Ramos (cell line): ENCODE data around the gene PAX2.

Experiments used
- in situ Hi-C: fragments of 300-500 bp; cut with MboI; formaldehyde crosslinking; loops from one replicate; pipeline ENCODE4 v1.14.3; 2022; ENCODE audit warnings: low sequenced_read_pairs; ENCODE audit not compliant: unreplicated experiment

PAX2 gene

DNA sequence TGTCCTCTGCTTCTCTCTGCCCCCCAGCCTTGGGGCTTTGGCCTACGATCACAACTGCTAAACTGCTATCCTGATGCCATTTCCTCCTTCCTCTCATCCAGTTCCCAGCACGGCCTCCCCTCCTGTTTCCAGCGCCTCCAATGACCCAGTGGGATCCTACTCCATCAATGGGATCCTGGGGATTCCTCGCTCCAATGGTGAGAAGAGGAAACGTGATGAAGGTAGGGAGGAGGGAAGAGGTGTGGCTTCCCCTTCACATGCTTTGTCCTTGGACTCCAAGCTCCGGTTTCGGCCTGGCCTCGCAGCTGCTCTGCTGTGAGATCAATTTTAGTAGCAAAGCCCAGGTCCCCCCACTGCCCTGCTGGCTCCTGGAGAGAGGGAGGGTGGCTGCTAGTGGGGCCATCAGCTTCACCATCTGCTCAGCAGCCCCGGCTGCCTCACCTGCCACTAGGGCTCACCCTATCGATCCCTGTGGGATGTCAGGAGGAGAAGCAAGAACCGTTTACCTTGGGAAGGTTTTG lies 35.8 kb downstream of the PAX2 start:
- in situ Hi-C loops, result no loop called here

DNA sequence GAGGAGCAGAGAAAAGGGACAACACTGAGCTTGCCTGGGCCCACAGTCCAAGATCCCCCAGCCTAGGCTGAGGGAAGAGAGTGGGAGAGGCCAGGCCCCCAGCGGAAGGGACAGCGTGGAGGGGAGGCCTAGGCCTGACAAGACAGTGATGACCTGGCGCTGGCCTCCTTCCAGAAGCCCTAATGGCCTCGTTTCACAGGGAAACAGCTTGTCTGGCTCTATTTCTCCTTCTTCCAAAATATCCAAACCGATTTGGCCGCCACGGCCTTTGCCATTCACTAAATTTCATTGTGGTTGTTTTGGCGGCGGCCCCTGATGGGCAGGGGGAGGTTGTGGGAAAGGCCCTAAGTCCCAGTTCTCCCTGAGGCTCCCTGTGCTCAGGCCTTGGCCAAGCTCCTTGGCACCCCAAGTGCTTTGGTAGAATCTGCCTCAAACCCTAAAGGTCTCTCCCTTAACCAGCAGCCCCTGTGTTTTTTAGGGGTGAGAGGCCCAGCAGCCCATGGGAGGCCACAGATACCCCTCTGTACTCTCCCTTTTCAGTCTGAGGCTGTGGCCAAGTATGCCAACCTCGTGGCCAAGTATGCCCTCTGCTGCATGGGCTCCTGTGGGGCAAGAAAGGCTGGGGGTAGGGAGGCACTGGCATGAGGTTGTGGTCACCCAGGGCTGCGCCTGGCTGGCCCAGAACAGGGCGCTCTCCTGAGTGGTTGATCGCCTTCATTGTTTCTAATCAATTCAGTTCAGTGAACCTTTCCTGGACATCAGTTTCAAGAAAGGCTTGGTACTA lies 37.3 kb downstream of the PAX2 start:
- in situ Hi-C loops, result no loop called here

DNA sequence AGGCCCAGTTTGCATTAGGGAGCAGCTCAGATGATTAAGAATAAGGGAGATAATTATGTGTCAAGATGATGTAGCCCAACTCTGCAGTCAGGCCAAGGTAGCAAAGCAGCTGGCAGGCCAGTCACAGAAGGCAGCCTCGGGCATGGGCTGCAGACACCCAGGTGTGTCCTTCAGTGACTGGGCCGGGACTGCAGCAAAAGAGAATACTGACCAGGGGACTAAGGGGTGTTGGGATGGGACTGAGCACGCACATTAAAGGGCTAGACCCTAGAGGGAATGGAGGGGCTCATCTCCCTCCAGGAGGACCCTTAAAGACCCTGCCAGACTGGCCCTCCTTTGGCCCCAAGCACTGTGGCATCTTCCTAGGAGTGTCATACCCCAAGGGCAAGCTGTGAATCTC lies 38.7 kb downstream of the PAX2 start:
- in situ Hi-C loops, result no loop called here

DNA sequence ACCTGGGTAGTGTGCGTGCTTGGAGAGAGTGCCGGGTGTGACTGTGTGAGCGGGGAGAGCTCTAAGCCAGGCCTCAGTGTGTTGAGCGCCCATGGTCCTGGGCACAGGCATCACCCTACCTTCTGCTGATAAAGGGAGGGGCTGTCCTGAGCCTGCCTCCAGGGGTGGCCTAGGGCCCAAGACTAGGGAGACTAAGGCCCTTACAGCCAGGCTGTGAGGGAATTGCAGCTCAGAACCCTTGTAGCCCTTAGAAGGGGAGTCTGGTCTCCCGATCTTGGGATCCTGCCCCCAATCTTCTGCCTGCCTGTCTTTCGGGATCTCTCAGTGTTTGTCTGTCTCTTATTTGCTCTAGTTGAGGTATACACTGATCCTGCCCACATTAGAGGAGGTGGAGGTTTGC lies 41.2 kb downstream of the PAX2 start:
- in situ Hi-C loops, result no loop called here

DNA sequence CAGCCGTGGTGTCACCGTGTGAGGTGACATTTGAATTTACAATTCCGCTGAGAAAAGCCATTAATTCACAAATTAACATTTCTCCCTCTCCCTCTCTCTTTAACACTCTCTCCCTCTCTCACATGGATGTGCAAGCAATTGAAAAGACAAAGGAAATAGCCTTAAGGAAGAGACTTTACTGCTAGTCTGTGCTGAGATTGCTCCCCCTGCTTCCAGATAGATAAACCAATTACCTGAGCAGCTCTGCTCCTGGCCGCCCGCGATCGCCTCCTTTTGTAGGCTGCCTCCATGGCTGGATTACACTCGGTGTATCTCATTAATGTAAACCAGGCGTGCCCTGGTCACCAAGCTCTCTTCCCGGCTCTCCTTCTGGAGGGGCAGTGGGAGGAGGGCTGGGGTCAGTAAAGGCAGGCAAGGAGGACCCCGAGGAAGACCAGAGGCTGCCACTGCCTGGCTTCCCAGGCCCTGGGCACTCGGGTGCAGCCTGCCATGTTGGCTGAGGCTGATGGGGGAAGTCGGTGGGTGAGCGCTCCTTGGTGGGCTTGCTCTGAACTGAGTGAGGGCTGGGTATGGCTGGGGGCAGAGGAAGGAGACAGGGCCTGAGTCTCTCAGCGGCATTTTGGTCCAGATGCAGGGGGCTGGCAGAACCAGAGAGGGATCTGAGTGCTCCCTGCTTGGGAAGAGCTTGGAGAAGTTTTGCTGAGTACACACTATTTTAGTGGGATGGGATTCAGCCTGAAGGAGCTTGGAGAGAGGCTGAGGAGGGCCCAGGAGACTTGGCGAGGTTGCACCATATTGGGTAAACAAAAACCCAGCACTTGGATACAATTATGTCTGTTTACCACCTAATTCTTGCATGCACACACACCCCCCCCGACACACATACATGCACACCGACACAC lies 42.9 kb downstream of the PAX2 start:
- in situ Hi-C loops, result no loop called here

DNA sequence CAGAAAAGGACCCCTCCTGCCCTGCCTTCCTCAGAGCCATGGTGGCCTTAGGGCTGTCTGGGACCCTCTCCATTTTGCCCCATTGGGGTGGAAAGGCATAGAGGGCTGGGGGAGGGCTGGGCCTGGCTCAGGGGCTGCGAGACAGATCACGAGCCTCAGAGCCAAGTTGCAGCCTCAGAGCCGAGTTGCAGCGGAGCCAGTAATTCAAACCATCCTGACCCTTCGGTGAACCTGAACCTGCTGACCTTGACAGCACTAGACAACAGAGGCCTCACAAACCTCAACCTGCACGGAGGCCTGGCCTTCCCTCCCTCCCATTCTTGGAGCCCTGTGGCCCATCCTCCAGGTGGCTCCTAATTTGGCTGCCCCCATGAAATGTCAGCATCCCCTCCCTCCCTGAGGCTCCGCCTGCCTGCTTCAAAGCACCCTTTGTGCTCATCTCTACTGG lies 45.4 kb downstream of the PAX2 start:
- in situ Hi-C loops, result no loop called here

DNA sequence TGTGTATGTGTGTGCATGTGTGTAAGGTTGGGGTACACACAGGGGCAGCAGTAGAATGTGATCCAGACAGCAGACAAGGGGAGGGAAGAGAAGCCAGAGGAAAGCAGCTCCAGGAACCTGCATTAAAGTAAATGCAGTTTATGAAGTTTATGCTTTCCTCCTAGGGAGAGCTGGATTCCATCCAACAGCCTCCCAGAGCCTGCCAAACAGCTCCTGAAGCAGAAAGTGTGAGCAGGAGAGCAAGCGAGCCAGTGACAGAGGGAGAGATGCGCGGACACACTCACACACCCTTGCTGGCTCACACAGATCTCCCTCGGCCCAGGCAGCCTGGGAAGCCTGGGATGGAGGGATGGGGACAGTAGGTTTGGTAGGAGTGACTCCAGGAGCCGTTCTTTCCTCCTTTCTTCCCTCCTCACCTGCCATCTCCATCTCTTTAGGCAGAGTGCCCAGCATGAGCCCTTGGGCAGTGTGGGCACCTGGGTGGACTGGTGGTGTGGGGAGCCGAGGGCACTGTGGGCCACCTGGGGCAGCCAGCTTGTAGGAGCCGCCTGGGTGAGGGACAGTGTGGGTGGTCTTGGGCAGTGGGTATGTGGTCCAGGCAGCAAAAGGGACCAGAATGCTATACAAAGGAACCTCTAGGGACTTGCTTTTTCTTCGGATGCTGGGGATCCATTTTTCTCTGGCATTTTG lies 46.1 kb downstream of the PAX2 start:
- in situ Hi-C loops, result no loop called here

DNA sequence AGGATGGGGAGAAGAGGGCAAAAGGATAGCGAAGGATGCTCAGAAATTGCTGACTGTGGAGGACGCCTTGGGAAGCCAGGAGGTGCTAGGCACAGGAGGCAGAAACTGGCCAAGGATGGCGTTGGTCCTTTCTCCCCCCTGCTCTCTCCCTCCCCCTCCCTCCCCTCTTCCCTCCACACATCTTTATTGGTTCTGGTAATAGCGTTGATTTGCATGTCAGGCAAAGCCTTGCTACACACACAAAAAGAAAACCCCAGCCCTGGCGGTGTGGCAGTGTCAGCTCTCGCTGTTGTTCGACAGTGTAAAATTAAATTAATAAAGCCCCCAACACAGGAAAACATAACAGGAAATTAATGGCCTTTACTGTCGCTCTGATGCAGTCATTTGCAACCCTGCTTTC lies 47.2 kb downstream of the PAX2 start:
- in situ Hi-C loops, result no loop called here

DNA sequence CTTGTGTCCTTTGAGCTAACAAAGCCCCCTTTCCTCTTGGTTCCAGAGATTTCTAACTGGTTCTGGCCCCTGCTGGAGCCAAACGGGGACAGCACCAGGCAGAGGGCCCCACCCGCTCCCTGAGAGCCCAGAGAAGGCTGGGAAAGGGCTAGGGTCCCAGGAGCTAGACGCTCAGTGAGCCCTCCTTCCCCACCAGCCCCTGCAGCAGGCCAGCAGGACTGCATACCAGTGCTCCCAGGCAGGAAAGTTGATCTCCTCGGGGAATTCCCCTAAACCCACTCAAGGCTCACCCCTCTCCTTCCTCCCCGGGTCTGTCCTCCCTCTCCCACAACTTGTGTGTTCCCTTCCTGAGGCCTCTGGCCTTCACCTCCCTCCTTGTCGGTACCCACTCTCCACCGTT lies 47.7 kb downstream of the PAX2 start:
- in situ Hi-C loops, result no loop called here

DNA sequence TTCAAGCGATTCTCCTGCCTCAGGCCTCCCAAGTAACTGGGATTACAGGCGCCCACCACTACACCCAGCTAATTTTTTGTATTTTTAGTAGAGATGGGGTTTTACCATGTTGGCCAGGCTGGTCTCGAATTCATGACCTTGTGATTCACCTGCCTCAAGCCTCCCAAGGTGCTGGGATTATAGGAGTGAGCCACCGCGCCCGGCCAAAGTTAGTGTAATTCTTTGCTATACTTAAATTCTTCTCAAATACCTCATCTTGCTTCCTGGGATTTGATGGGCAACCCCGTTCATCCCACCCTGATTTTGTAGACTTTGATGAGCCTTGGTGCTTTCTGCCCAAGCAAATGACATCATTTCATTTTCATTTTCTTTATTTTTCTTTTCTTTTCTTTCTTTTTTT lies 54.5 kb downstream of the PAX2 start:
- in situ Hi-C loops, result no loop called here

DNA sequence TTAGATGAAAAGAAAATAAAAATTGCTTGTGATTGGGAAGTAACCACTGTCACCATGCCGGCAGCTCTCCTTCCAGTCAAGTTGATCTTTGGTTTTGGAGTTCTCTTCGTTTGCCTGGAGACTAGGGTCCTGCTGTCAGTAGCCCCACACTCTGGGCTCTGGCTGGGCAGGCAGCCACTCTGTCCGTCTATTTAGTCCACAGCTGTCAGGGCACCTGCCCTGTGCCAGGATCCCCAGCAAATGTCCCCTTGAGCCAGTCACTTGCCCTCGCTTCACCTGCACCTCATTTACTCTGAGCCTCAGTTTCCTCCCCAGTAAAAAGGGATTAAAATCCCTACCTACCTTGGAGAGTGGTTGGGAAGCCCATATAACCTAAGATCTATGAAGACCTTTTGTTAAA lies 55.5 kb downstream of the PAX2 start:
- in situ Hi-C loops, result no loop called here

DNA sequence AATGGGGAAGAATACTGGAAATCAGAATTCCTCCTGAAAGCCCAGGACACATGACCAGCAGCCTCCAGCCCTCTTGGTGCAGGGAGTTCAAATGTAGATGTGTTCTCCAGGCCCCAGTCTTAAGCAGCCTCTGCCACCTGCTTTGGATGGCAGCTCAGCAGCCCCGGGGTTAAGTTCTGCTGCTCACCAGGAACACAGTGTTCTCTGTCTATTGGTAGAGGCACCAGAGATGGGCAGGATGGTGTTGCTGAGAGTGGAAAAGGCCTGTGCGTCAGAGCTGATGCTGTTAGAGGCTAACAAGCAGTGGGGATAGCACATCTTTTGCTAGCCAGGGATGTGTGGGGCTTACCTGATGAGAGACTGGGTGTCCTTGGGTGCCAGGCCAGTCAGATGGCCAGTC lies 56.8 kb downstream of the PAX2 start:
- in situ Hi-C loops, result no loop called here

DNA sequence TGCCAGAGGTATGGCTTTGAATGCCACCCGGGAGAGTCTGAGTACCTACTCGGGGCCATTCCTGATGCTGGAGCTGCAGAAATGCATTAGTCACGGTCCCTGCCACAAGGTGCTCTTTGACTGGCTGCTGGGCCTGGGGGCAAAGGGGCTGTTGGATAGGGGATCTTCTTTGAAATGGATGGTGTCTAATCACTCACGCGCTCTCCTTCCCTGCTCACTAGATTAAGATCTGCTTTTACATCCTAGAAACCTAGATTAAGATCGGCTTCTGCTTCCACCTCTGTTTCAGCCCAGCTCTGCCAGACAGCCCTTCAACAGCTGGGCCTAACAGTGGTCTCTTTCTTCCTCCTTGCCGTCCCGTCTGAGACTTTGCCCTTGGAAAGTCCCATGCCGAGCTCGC lies 57.2 kb downstream of the PAX2 start:
- in situ Hi-C loops, result no loop called here

DNA sequence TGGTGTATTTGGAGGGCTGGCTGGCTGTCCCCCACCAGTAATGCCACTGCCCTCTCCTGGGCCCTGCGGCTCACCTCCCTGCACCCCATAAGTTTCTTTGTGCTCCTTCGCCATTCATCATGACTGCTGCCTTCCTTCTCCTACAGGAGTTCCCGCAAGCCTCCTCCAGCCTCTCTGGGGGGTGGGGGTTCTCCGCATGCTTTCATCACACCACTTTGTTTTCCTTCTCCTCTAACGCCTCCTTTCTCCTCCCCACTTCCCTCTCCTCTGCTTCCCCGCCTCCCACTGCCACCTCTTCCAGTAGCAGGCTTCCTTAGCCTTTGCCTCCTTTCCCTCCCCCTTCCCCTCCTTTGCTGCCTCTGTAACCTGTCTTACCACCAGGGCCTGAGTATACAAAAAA lies 58.1 kb downstream of the PAX2 start:
- in situ Hi-C loops, result no loop called here

DNA sequence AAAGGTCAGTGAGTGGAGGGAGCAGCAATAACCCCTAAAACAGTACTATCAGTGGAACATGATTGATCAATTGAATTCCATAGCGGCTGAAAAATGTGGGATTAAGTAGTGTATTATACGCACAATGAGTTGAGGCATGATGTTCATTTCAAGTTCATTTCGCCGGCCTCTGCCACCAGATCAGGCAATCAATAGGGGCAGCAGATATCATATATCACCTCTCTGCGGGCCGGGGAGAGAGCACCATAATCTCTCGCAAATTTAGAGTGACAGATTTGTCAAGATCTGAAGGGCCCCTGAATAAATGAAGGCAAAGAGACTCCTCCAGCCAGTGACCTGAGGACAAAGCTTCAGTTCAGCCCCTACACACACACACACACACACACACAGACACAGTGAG lies 58.5 kb downstream of the PAX2 start:
- in situ Hi-C loops, result no loop called here

DNA sequence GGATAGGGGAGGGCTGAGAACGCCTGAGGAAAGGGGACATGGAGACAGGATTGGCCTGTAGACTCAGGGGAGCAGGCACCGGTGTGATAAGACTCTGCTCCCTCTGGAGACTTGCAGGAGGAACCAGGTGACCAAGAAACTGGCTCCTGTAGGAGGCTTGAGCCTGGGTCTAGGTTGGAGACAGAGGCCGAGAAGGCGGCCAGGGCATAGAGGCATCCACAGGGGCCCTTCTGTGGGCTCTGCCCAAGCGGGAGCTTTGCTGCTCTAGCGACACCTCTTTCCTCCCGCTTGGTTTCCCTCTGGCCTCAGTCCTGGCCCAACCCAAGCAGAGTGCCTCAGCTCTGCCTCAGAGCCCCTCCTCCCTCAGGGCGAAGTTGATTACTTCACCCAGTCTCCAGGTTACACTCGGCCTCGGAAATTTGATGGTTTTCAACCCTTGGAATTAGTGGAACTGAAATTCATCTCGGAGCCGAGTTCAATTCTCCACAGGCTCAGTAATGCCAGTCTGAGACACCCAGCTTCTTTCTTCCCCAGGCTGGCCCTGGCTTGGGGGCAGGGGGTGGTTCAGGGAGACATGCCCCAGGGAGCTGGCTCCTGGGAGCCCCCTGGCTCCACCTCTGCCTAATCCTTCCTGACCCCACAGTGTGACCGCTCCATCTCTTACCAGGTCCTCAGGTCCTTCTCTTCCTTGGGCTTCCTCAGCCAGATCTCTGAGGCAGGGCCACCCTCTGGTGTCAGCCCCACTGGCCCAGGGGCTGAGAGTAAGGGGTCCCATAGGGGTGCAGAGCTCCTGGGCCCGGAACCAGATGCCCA lies 60.4 kb downstream of the PAX2 start:
- in situ Hi-C loops, result no loop called here

DNA sequence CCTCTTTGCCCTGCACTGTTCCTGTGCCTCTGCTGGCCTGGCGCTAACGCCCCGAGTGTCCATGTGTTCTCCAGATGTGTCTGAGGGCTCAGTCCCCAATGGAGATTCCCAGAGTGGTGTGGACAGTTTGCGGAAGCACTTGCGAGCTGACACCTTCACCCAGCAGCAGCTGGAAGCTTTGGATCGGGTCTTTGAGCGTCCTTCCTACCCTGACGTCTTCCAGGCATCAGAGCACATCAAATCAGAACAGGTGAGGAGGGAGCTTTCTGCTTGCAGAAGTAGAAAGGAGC lies 60.9 kb downstream of the PAX2 start:
- in situ Hi-C loops, result no loop called here

DNA sequence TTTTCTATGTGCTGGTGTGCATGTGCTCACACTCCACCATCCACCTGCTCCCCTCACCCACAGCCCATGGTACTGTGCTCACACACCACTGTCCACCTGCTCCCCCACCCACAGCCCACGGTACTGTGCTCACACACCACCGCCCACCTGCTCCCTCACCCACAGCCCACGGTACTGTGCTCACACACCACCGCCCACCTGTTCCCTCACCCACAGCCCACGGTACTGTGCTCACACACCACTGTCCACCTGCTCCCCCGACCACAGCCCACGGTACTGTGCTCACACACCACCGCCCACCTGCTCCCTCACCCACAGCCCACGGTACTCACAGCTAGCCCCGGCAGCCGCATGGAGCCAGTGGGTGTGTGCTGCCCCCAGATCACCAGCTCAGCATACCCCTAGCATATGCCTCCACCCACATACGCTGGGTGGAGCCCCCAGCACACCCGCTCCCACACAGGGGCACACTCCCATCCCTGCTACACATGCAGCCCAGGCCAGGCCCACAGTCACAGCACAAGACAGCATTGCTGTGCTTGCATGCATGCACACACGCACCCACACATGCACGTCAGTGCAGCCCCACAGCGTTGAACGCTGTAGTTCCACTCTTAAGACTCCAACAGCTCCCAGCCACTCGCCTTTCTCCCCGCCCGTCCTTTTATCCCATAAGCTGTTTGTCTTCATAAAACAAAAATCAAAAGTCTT lies 62.0 kb downstream of the PAX2 start:
- in situ Hi-C loops, result no loop called here

DNA sequence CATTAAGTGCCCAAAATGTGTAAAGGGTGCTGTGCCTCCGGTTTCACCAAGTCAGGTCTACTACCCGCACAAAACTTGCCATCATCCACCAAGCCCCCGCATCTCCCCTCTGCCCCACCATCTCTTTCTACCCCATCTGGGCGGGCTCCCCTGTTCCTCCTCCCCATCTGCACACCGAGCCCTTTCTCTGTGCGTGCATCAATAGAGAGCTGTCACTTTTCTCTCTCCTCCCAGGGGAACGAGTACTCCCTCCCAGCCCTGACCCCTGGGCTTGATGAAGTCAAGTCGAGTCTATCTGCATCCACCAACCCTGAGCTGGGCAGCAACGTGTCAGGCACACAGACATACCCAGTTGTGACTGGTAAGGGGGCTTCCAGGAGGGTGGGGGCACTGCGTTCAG lies 63.5 kb downstream of the PAX2 start:
- in situ Hi-C loops, result no loop called here
